ENCODE measurements around the gene NDOR1. TPM values are rescaled to one million over a fixed set of nuclear protein-coding genes. Genes with fewer than 3 reads are reported as not detected.

The NDOR1 gene
- total RNA-seq, 4 donors from 2014 or later = 9.0 to 16.6 (median 15.4) TPM

DNA sequence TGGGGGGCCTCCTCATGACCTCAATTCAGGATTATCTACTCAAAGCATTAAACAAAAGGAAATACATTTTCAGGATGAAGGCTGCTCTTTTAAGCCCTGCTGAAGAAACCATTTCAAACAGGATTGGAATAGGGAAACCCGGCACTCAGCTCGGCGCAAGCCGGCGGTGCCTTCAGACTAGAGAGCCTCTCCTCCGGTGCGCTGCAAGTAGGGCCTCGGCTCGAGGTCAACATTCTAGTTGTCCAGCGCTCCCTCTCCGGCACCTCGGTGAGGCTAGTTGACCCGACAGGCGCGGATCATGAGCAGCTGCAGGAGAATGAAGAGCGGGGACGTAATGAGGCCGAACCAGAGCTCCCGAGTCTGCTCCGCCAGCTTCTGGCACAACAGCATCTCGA, 772 bp upstream of the NDOR1 start:
- no peak for DNase-seq
- TF ChIP-seq POLR2A (IDR thresholded peaks at IDR 0.05) (no peak), CTCF (IDR thresholded peaks at IDR 0.05) (no peak)
- H3K4me1 ChIP-seq = peaks cover 30 to 49% of the 10 kb centered on the region in 2 donors
- H3K9me3 ChIP-seq = no peaks in the 10 kb centered on the region
- H3K27ac ChIP-seq = peak overlapping the region in 1 of 3 donors; percentile 48
- WGBS, 2 donors = 15 to 24% methylated on average over 9 to 17 of the region's 21 CpGs
- peak overlapping the region; percentile 74 to 99 (median 81) for H3K4me3 ChIP-seq (replicated peaks in 1 of 3)
- intact Hi-C loops (cut with DNase I) = no loop called here
- H3K27me3 ChIP-seq = no peaks in the 10 kb centered on the region
- H3K36me3 ChIP-seq = no peaks in the 10 kb centered on the region

DNA sequence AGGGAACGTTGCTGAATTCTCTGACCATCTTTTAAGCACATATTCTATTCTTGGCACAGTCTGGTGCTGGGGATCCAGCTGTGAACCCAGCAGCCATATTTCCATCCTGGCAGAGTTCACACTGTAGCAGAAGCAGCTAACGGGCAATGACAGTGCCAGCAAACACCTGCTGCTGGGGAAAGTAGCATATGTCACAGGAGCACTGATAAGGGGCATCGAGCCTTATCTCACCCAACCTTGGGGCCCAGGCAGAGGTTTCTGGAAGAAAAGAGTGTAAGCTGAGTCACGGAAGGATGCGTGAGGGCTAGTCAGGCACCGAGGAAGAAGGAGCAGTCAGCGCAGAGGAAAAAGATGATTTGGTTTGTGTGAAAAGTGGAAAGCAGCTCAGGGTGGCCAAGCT, 1.1 kb downstream of the NDOR1 start:
- Histone ChIP-seq H3K9me3 (no peaks in the 10 kb centered on the region), H3K4me3 (replicated peaks in 1 of 3) (no peak overlapping the region), H3K4me1 (peaks cover 30 to 42% of the 10 kb centered on the region in 2 donors), H3K27me3 (no peaks in the 10 kb centered on the region), H3K36me3 (no peaks in the 10 kb centered on the region), H3K27ac (no peak overlapping the region)
- 80 to 84% methylated on average over 7 of the region's 7 CpGs for WGBS, 2 donors
- TF ChIP-seq CTCF (IDR thresholded peaks at IDR 0.05) (no peak), POLR2A (IDR thresholded peaks at IDR 0.05) (no peak)
- no peak for DNase-seq
- intact Hi-C loops (cut with DNase I) = no loop called here

DNA sequence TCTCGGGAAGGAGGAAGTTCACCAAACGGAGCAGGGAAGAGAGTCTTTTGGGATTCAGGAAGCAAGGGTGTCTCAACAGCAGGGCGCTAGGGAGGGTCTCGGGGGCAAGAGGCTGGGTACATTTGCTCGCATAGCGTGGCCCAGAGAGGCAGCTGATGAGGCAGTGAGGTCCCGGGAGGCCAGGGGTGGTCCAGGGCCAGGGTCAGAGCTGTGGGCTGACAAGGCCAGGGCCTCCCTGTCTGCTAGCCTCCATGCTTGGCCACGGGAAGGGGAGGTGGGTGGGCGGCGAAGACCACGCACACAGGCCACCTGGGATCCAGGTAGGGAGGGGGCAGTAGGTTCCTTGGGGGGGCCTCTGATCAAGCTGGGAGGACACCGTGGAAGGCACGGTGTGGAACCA, 6.0 kb downstream of the NDOR1 start:
- 85 to 91% methylated on average over 13 of the region's 13 CpGs for WGBS, 2 donors
- peaks cover 5 to 6% of the 10 kb centered on the region in 2 donors for H3K4me1 ChIP-seq
- DNase-seq = no peak
- H3K9me3 ChIP-seq = no peaks in the 10 kb centered on the region
- no peaks in the 10 kb centered on the region for H3K36me3 ChIP-seq
- TF ChIP-seq POLR2A (IDR thresholded peaks at IDR 0.05) (no peak), CTCF (IDR thresholded peaks at IDR 0.05) (no peak)
- H3K27ac ChIP-seq = no peak overlapping the region
- intact Hi-C loops (cut with DNase I) = no loop called here
- no peaks in the 10 kb centered on the region for H3K27me3 ChIP-seq
- H3K4me3 ChIP-seq (replicated peaks in 1 of 3) = no peak overlapping the region

- TF ChIP-seq CTCF (IDR thresholded peaks at IDR 0.05) (no peak), POLR2A (IDR thresholded peaks at IDR 0.05) (no peak)
- no peak for DNase-seq
- H3K4me3 ChIP-seq (replicated peaks in 1 of 3) = no peak overlapping the region
- no peaks in the 10 kb centered on the region for H3K27me3 ChIP-seq
- intact Hi-C loops (cut with DNase I) = no loop called here
- no peaks in the 10 kb centered on the region for H3K36me3 ChIP-seq
- no peak overlapping the region for H3K27ac ChIP-seq
- no peaks in the 10 kb centered on the region for H3K9me3 ChIP-seq
- H3K4me1 ChIP-seq = no peaks in the 10 kb centered on the region
- 86 to 92% methylated on average over 17 to 21 of the region's 21 CpGs for WGBS, 2 donors
Measured at GRCh38 chr9:137212520-137212919, 7.0 kb downstream of the NDOR1 start.

DNA sequence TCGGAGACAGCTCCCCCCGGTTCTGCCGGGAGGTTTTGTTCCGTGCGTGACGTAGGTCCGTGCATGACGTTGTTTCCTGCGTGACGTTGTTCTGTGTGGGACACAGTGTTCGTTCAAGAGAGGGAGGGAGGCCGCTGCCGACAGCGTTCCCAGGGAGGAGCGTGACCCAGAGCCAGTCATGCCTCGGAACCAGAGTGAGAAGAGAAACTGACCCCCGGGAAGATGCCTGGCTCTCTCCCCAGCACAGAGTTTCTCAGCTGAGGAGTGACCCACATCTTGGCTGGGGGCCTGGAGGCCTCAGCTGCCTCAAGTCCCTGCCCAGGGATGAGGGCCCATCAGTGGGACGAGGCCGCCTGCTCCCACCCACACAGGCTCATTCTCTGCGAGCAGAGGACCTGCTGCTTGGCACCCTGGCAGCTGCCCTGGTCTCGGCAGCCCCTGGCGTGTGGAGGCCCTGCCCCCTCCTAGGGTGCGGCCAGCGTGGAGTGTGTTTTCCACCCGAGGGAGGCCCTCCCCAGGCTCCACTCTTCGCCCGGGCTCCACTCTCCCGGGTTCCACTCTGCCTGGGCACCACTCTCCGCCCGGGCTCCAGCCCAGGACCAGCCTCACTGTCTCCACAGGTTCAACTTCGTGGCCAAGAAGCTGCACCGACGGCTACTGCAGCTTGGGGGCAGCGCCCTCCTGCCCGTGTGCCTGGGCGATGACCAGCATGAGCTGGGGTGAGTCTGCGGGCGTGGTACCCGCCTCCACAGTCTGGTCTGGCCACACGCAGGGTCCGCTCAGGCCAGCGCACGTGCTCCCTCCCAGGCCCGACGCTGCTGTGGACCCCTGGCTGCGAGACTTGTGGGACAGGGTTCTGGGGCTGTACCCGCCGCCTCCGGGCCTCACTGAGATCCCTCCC, 7.9 kb downstream of the NDOR1 start:
- intact Hi-C loops (cut with DNase I) = no loop called here
- TF ChIP-seq CTCF (IDR thresholded peaks at IDR 0.05) (no peak), POLR2A (IDR thresholded peaks at IDR 0.05) (no peak)
- 90 to 92% methylated on average over 27 to 38 of the region's 49 CpGs for WGBS, 2 donors
- H3K27ac ChIP-seq = no peak overlapping the region
- no peak for DNase-seq
- no peaks in the 10 kb centered on the region for H3K9me3 ChIP-seq
- no peaks in the 10 kb centered on the region for H3K27me3 ChIP-seq
- H3K4me1 ChIP-seq = peaks cover 0 to 2% of the 10 kb centered on the region in 2 donors
- no peak overlapping the region for H3K4me3 ChIP-seq (replicated peaks in 1 of 3)
- no peaks in the 10 kb centered on the region for H3K36me3 ChIP-seq

All from thyroid gland (tissue), 4 donors.